OCI-LY3 (cell line): Measurements from ENCODE around the gene TIMM10.

Source experiments
- CTCF ChIP-seq: fragments of 200-600, 300-600 bp; sonication (generic); IDR thresholded peaks from 2 replicates; pipeline ENCODE4 v1.5.1; 2014; ENCODE audit warnings: antibody characterized with exemption, low read length, low read depth
- EZH2phosphoT487 ChIP-seq: fragments of 200-600 bp; shearing (Covaris generic); IDR thresholded peaks from 2 replicates; pipeline ENCODE4 v1.6.1; 2018; ENCODE audit warnings: antibody characterized with exemption, mixed run types, low read depth

DNA sequence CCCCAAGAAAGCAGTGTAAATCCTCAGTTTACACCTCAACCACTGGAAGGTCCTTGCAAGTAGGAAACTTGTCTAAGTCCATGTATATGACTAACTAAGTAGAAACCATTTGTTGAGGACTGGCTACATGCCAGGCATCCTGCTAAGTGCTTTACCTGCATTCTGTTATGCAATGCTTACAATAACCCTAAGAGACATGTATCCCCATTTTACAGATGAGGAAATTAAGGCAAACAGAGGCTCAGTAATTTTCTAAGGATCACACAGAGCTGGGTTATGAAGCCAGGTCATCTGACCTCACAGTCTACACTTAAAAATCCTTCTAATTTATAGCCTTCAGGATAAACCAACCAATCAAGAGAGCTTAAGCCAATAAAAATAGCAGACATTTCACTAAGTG, 1.5 kb downstream of the TIMM10 start:
- TF ChIP-seq CTCF (no peak), EZH2phosphoT487 (no peak)
